MCF 10A (cell line): ENCODE results near the gene LPP. TPM values are rescaled to one million over a fixed set of nuclear protein-coding genes. Genes with fewer than 3 reads are reported as not detected.
A peak's percentile ranks its signal among the peaks of the same experiment; 100 is the strongest.

ENCODE experiments used
- BruUV-seq: library from RNA; stranded (reverse); fragments of 400-500 nt; replicated peaks from 2 replicates; lab custom pipeline; 2021; lab: Mats Ljungman, UMichigan
- CTCF ChIA-PET: fragments of 300-600 bp; sonication (Branson Sonifier 250); formaldehyde crosslinking; extraction: SDS; loops from one replicate; lab custom pipeline; 2021; ENCODE audit warnings: antibody characterized with exemption, inconsistent platforms; lab: Yijun Ruan, JAX
- POLR2A ChIA-PET: fragments of 300-600, 350-650 bp; sonication (Branson Sonifier 250); formaldehyde crosslinking; extraction: SDS; loops from one replicate; lab custom pipeline; 2020; ENCODE audit warnings: antibody characterized with exemption, inconsistent platforms; lab: Yijun Ruan, JAX
- DNase-seq: peaks from one replicate; pipeline ENCODE4 v3.0.0-alpha.2; 2018; ENCODE audit not compliant: unreplicated experiment
- H3K27ac Mint-ChIP-seq: one replicate; pipeline ENCODE4 v1.8.0; 2022; ENCODE audit warnings: mild to moderate bottlenecking, low read depth, mixed read lengths; ENCODE audit not compliant: unreplicated experiment
- H3K27me3 Mint-ChIP-seq: one replicate; pipeline ENCODE4 v1.8.0; 2022; ENCODE audit warnings: mixed read lengths; ENCODE audit not compliant: insufficient read depth, unreplicated experiment
- H3K36me3 Mint-ChIP-seq: one replicate; pipeline ENCODE4 v1.8.0; 2022; ENCODE audit warnings: mild to moderate bottlenecking, moderate library complexity, mixed read lengths; ENCODE audit not compliant: insufficient read depth, unreplicated experiment
- H3K4me1 Mint-ChIP-seq: one replicate; pipeline ENCODE4 v1.8.0; 2022; ENCODE audit warnings: mixed read lengths; ENCODE audit not compliant: insufficient read depth, unreplicated experiment
- H3K4me3 Mint-ChIP-seq: one replicate; pipeline ENCODE4 v1.8.0; 2022; ENCODE audit warnings: mild to moderate bottlenecking, moderate library complexity, mixed read lengths; ENCODE audit not compliant: unreplicated experiment
- H3K9me3 Mint-ChIP-seq: one replicate; pipeline ENCODE4 v1.8.0; 2022; ENCODE audit warnings: mixed read lengths; ENCODE audit not compliant: unreplicated experiment
- CTCF ChIP-seq: fragments of 200-600 bp; IDR thresholded peaks from one replicate; pipeline ENCODE4 v1.8.0; 2022; ENCODE audit warnings: antibody characterized with exemption, mild to moderate bottlenecking; ENCODE audit not compliant: unreplicated experiment
- intact Hi-C: fragments of 100-400 bp; cut with micrococcal nuclease; formaldehyde crosslinking; loops from 2 replicates; pipeline ENCODE4 v1.14.1; 2022
- total RNA-seq: library from RNA; stranded (reverse); gene quantifications from 2 replicates; pipeline ENCODE4 v1.2.3, GENCODE V29; 2022

The LPP gene
- total RNA-seq, 1 experiment from 2014 or later, result 117 TPM

- BruUV-seq, result no TSS peak
- no peak for DNase-seq
- Mint-ChIP-seq H3K27ac (no peak overlapping the region), H3K4me3 (no peak overlapping the region), H3K4me1 (peaks cover 21% of the 10 kb centered on the region), H3K9me3 (no peaks in the 10 kb centered on the region), H3K27me3 (no peaks in the 10 kb centered on the region), H3K36me3 (no peaks in the 10 kb centered on the region)
- intact Hi-C loops, result no loop called here
- ChIA-PET POLR2A (interaction anchor here (0.6 to 0.8 kb wide), 2 partner anchors 44 to 49 kb away, joined by 3 read pairs; no protein-coding TSS in a partner anchor), CTCF (interaction anchor here (0.6 to 5.0 kb wide), 3 partner anchors 126 to 401 kb away, joined by 3 to 37 read pairs (median 4); no protein-coding TSS in a partner anchor)
- no peak for TF ChIP-seq CTCF
Measured at GRCh38 chr3:188829576-188829975, 675.6 kb downstream of the LPP start.

- CTCF ChIA-PET, result interaction anchor here (1.1 to 5.0 kb wide), 4 partner anchors 11 to 1091 kb away, joined by 3 to 37 read pairs (median 7); no protein-coding TSS in a partner anchor
- no peaks in the 10 kb centered on the region for H3K9me3 Mint-ChIP-seq
- intact Hi-C loops, result loop anchor here (5.0 kb wide), 1 partner anchor 1089 kb away; no protein-coding TSS in a partner anchor
- no peak overlapping the region for H3K27ac Mint-ChIP-seq
- H3K4me3 Mint-ChIP-seq, result no peak overlapping the region
- TF ChIP-seq CTCF, result no peak
- POLR2A ChIA-PET, result interaction anchor here (0.6 to 3.9 kb wide), 9 partner anchors 10 to 1092 kb away, joined by 3 to 48 read pairs (median 5); partner anchors contain the start of gene BCL6
- H3K36me3 Mint-ChIP-seq, result no peaks in the 10 kb centered on the region
- H3K27me3 Mint-ChIP-seq, result no peaks in the 10 kb centered on the region
- DNase-seq, result peak; percentile 45
- H3K4me1 Mint-ChIP-seq, result peaks cover 21% of the 10 kb centered on the region
- no TSS peak for BruUV-seq
Measured at GRCh38 chr3:188830893-188831292, 676.9 kb downstream of the LPP start.

- BruUV-seq, result no TSS peak
- no peak for DNase-seq
- no peaks in the 10 kb centered on the region for H3K36me3 Mint-ChIP-seq
- H3K4me1 Mint-ChIP-seq, result peaks cover 21% of the 10 kb centered on the region
- ChIA-PET POLR2A (interaction anchor here (0.6 to 3.9 kb wide), 28 partner anchors 11 to 1093 kb away, joined by 3 to 52 read pairs (median 6); partner anchors contain the start of genes BCL6 and LPP), CTCF (interaction anchor here (0.5 to 5.0 kb wide), 11 partner anchors 30 to 1092 kb away, joined by 3 to 37 read pairs (median 4); no protein-coding TSS in a partner anchor)
- H3K27me3 Mint-ChIP-seq, result no peaks in the 10 kb centered on the region
- no peaks in the 10 kb centered on the region for H3K9me3 Mint-ChIP-seq
- no peak for TF ChIP-seq CTCF
- peak overlapping the region; percentile 46 for H3K27ac Mint-ChIP-seq
- intact Hi-C loops, result loop anchor here (5.0 kb wide), 1 partner anchor 1090 kb away; no protein-coding TSS in a partner anchor
- H3K4me3 Mint-ChIP-seq, result no peak overlapping the region
Measured at GRCh38 chr3:188832146-188832545, 678.2 kb downstream of the LPP start.

- Mint-ChIP-seq H3K27ac (peak overlapping the region; percentile 57), H3K4me3 (no peak overlapping the region), H3K36me3 (no peaks in the 10 kb centered on the region), H3K9me3 (no peaks in the 10 kb centered on the region), H3K4me1 (peaks cover 21% of the 10 kb centered on the region), H3K27me3 (no peaks in the 10 kb centered on the region)
- ChIA-PET CTCF (interaction anchor here (0.7 to 5.0 kb wide), 7 partner anchors 29 to 1090 kb away, joined by 3 to 37 read pairs (median 4); no protein-coding TSS in a partner anchor), POLR2A (interaction anchor here (0.5 to 3.9 kb wide), 30 partner anchors 11 to 1094 kb away, joined by 3 to 52 read pairs (median 5); partner anchors contain the start of genes BCL6 and LPP)
- peak; percentile 69 for DNase-seq
- no TSS peak for BruUV-seq
- intact Hi-C loops, result loop anchor here (5.0 kb wide), 1 partner anchor 1091 kb away; no protein-coding TSS in a partner anchor
- TF ChIP-seq CTCF, result no peak
Measured at GRCh38 chr3:188832961-188833721, 679.2 kb downstream of the LPP start.
